ACC112 (cell line): ENCODE measurements around the gene SPOCD1.
A peak's percentile ranks its signal among the peaks of the same experiment; 100 is the strongest.

Source experiments
- H2AFZ ChIP-seq: fragments of 200-600 bp; sonication (generic); one replicate; pipeline ENCODE4 v1.6.0; 2017; ENCODE audit warnings: antibody characterized with exemption, low read length; ENCODE audit not compliant: unreplicated experiment
- H3K27ac ChIP-seq: fragments of 200-600 bp; sonication (generic); 2 replicates; pipeline ENCODE4 v1.5.1; 2014; ENCODE audit warnings: low read depth, mild to moderate bottlenecking, antibody characterized with exemption, low read length, moderate library complexity
- H3K27me3 ChIP-seq: fragments of 200-600 bp; sonication (generic); 2 replicates; pipeline ENCODE4 v1.6.1; 2014; ENCODE audit warnings: mild to moderate bottlenecking, antibody characterized with exemption, low read length, moderate library complexity, mixed read lengths; ENCODE audit not compliant: insufficient read depth
- H3K36me3 ChIP-seq: fragments of 200-600 bp; sonication (generic); 2 replicates; pipeline ENCODE4 v1.6.1; 2016; ENCODE audit warnings: mild to moderate bottlenecking, antibody characterized with exemption, low read length, moderate library complexity, mixed read lengths; ENCODE audit not compliant: insufficient read depth
- H3K4me1 ChIP-seq: fragments of 200-600 bp; sonication (generic); one replicate; pipeline ENCODE4 v1.6.1; 2016; ENCODE audit warnings: low read length, mixed read lengths; ENCODE audit not compliant: insufficient read depth, unreplicated experiment, control insufficient read depth
- H3K4me3 ChIP-seq: fragments of 200-600 bp; sonication (generic); 2 replicates; pipeline ENCODE4 v1.5.1; 2014; ENCODE audit warnings: mild to moderate bottlenecking, low read depth, low read length
- H3K79me2 ChIP-seq: fragments of 200-600 bp; sonication (generic); one replicate; pipeline ENCODE4 v1.6.0; 2016; ENCODE audit warnings: low read length; ENCODE audit not compliant: control insufficient read depth, unreplicated experiment, insufficient read depth

Gene SPOCD1

GRCh38 chr1:31762726-31763670 lies 52.8 kb downstream of the SPOCD1 start:
- H2AFZ ChIP-seq, result peak overlapping the region; percentile 61
- no peaks in the 10 kb centered on the region for H3K79me2 ChIP-seq
- H3K36me3 ChIP-seq, result no peaks in the 10 kb centered on the region
- H3K4me3 ChIP-seq, result peak overlapping the region; percentile 81
- no peaks in the 10 kb centered on the region for H3K27me3 ChIP-seq
- peaks cover 36% of the 10 kb centered on the region for H3K4me1 ChIP-seq
- H3K27ac ChIP-seq, result no peak overlapping the region

GRCh38 chr1:31762323-31762722 lies 53.5 kb downstream of the SPOCD1 start:
- Histone ChIP-seq H2AFZ (no peak overlapping the region), H3K27me3 (no peaks in the 10 kb centered on the region)

GRCh38 chr1:31761883-31762282 lies 53.9 kb downstream of the SPOCD1 start:
- H3K36me3 ChIP-seq, result no peaks in the 10 kb centered on the region
- no peaks in the 10 kb centered on the region for H3K27me3 ChIP-seq
- no peaks in the 10 kb centered on the region for H3K79me2 ChIP-seq
- peak overlapping the region; percentile 73; the same call in 1 of the 2 replicates for H3K4me3 ChIP-seq
- H2AFZ ChIP-seq, result no peak overlapping the region
- no peak overlapping the region; the same call in 1 of the 2 replicates for H3K27ac ChIP-seq
- peaks cover 36% of the 10 kb centered on the region for H3K4me1 ChIP-seq

More at GRCh38 chr1:31762323-31762722, 53.5 kb downstream of the SPOCD1 start:
- H3K27ac ChIP-seq, result no peak overlapping the region
- H3K4me3 ChIP-seq, result peak overlapping the region; percentile 81
- peaks cover 36% of the 10 kb centered on the region for H3K4me1 ChIP-seq
- H3K36me3 ChIP-seq, result no peaks in the 10 kb centered on the region
- H3K79me2 ChIP-seq, result no peaks in the 10 kb centered on the region

- Histone ChIP-seq H2AFZ (peak overlapping the region; percentile 80), H3K27me3 (no peaks in the 10 kb centered on the region), H3K27ac (peak overlapping the region; percentile 46; the same call in 1 of the 2 replicates), H3K4me1 (peaks cover 36% of the 10 kb centered on the region), H3K79me2 (no peaks in the 10 kb centered on the region), H3K4me3 (peak overlapping the region; percentile 73), H3K36me3 (no peaks in the 10 kb centered on the region)
Measured at GRCh38 chr1:31760471-31761470, 55.1 kb downstream of the SPOCD1 start.

- H3K36me3 ChIP-seq, result no peaks in the 10 kb centered on the region
- no peak overlapping the region for H3K4me3 ChIP-seq
- no peak overlapping the region for H2AFZ ChIP-seq
- no peaks in the 10 kb centered on the region for H3K27me3 ChIP-seq
- H3K27ac ChIP-seq, result peak overlapping the region; percentile 19; the same call in 1 of the 2 replicates
- no peaks in the 10 kb centered on the region for H3K79me2 ChIP-seq
- peaks cover 31% of the 10 kb centered on the region for H3K4me1 ChIP-seq
Measured at GRCh38 chr1:31759298-31760023, 56.4 kb downstream of the SPOCD1 start.

- Histone ChIP-seq H3K4me1 (peaks cover 34% of the 10 kb centered on the region), H3K36me3 (no peaks in the 10 kb centered on the region), H3K27me3 (no peaks in the 10 kb centered on the region), H3K79me2 (no peaks in the 10 kb centered on the region), H3K27ac (no peak overlapping the region), H2AFZ (no peak overlapping the region), H3K4me3 (no peak overlapping the region)
Measured at GRCh38 chr1:31758823-31759222, 57.0 kb downstream of the SPOCD1 start.

GRCh38 chr1:31757989-31758388 lies 57.8 kb downstream of the SPOCD1 start:
- H3K79me2 ChIP-seq, result no peaks in the 10 kb centered on the region
- no peak overlapping the region for H3K4me3 ChIP-seq
- peaks cover 39% of the 10 kb centered on the region for H3K4me1 ChIP-seq
- no peak overlapping the region for H3K27ac ChIP-seq
- no peaks in the 10 kb centered on the region for H3K36me3 ChIP-seq
- no peaks in the 10 kb centered on the region for H3K27me3 ChIP-seq
- H2AFZ ChIP-seq, result no peak overlapping the region

GRCh38 chr1:31757204-31757679 lies 58.6 kb downstream of the SPOCD1 start:
- Histone ChIP-seq H3K36me3 (no peaks in the 10 kb centered on the region), H3K4me1 (peaks cover 37% of the 10 kb centered on the region)

GRCh38 chr1:31756578-31756977 lies 59.2 kb downstream of the SPOCD1 start:
- H3K4me1 ChIP-seq, result peaks cover 31% of the 10 kb centered on the region
- H3K36me3 ChIP-seq, result no peaks in the 10 kb centered on the region
- no peaks in the 10 kb centered on the region for H3K79me2 ChIP-seq
- no peaks in the 10 kb centered on the region for H3K27me3 ChIP-seq
- H2AFZ ChIP-seq, result no peak overlapping the region
- no peak overlapping the region for H3K27ac ChIP-seq
- no peak overlapping the region for H3K4me3 ChIP-seq

More at GRCh38 chr1:31757204-31757679, 58.6 kb downstream of the SPOCD1 start:
- no peak overlapping the region for H3K4me3 ChIP-seq
- no peaks in the 10 kb centered on the region for H3K27me3 ChIP-seq
- H3K27ac ChIP-seq, result no peak overlapping the region
- no peaks in the 10 kb centered on the region for H3K79me2 ChIP-seq
- H2AFZ ChIP-seq, result no peak overlapping the region
